IMR-90 (cell line): ENCODE results near the gene ERBB4.

ENCODE experiments used
- CEBPB ChIP-seq: IDR thresholded peaks from 2 replicates; pipeline ENCODE4 v1.6.1; 2012; ENCODE audit warnings: low read depth, low read length, improper control_type of control experiment
- MAFK ChIP-seq: IDR thresholded peaks from 2 replicates; pipeline ENCODE4 v1.6.1; 2012; ENCODE audit warnings: low read depth, low read length, improper control_type of control experiment
- MAZ ChIP-seq: IDR thresholded peaks from 2 replicates; pipeline ENCODE4 v1.6.1; 2012; ENCODE audit warnings: low read depth, mild to moderate bottlenecking, low read length, improper control_type of control experiment, moderate library complexity, borderline replicate concordance
- NFE2L2 ChIP-seq: fragments of 150-350 bp; IDR thresholded peaks from 2 replicates; pipeline ENCODE4 v1.6.1; 2016; ENCODE audit warnings: low read depth, mild to moderate bottlenecking, low read length
- POLR2A ChIP-seq: IDR thresholded peaks from 2 replicates; pipeline ENCODE4 v1.6.1; 2012; ENCODE audit warnings: mild to moderate bottlenecking, low read depth, low read length
- TF ChIP-seq, protein P1 (sequence below): conservative IDR thresholded peaks from 2 replicates; pipeline ENCODE4 v1.5.1; 2012; ENCODE audit warnings: mild to moderate bottlenecking, low read depth, low read length, improper control_type of control experiment
- TF ChIP-seq, protein P2 (sequence below): fragments of 150-350 bp; IDR thresholded peaks from 2 replicates; pipeline ENCODE4 v1.6.1; 2017; ENCODE audit warnings: mild to moderate bottlenecking, antibody characterized with exemption, low read length, low read depth

DNA sequence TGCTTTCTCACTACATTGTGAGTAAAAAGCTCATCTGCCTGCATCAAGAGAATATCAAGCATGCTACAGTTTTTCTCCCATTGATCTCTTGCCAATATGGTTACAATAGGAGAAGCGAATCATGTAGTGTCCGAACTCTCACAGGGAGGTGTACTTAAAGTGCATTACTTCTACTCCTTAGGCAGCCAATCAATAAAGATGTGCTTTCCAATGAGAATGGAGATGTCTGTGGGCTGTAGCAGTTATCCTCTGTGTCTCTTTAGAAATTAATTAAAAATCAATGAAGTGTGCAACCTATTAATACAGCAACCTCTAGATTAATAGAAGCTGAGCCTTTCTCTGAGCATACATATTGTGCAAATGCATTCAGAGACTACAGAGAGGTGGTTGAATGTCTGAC lies 1098.5 kb downstream of the ERBB4 start:
- TF ChIP-seq MAZ (no peak), MAFK (no peak), CEBPB (no peak), POLR2A (no peak), NFE2L2 (no peak)
- TF ChIP-seq, protein P1, sequence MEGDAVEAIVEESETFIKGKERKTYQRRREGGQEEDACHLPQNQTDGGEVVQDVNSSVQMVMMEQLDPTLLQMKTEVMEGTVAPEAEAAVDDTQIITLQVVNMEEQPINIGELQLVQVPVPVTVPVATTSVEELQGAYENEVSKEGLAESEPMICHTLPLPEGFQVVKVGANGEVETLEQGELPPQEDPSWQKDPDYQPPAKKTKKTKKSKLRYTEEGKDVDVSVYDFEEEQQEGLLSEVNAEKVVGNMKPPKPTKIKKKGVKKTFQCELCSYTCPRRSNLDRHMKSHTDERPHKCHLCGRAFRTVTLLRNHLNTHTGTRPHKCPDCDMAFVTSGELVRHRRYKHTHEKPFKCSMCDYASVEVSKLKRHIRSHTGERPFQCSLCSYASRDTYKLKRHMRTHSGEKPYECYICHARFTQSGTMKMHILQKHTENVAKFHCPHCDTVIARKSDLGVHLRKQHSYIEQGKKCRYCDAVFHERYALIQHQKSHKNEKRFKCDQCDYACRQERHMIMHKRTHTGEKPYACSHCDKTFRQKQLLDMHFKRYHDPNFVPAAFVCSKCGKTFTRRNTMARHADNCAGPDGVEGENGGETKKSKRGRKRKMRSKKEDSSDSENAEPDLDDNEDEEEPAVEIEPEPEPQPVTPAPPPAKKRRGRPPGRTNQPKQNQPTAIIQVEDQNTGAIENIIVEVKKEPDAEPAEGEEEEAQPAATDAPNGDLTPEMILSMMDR, result no peak
- TF ChIP-seq, protein P2, sequence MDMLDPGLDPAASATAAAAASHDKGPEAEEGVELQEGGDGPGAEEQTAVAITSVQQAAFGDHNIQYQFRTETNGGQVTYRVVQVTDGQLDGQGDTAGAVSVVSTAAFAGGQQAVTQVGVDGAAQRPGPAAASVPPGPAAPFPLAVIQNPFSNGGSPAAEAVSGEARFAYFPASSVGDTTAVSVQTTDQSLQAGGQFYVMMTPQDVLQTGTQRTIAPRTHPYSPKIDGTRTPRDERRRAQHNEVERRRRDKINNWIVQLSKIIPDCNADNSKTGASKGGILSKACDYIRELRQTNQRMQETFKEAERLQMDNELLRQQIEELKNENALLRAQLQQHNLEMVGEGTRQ, result no peak
